ELR (cell line): ENCODE data around the gene DENND5A.
"Not testable (repeated sequence)": the region's sequence is repeated elsewhere in the genome, so short reads cannot be mapped to it uniquely, and the experiment has no call there.

Source experiments
- DNase-seq: peaks from one replicate; pipeline ENCODE4 v3.0.0-alpha.2; 2015; ENCODE audit warnings: low read depth

The DENND5A gene

DNA sequence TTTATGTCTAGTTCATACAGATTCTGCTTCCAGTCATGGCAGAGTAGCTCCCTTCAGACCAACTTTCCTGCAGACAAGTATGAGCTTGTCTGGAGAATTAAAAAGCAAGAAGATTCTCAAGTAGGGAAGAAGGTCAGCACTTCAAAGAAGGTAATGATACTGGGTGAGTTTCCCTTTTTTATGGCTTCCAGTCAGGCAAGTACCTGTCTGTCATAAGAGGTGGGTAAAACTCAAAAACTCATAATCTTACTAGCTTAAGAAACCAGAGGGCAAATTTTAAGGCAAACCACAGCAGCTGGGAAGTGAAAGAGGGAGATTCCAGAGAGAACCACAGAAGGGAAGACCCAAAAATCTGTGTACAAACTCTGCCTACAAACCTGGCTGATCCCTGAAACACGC, 54.2 kb downstream of the DENND5A start:
- DNase-seq = no peak

GRCh38 chr11:9210224-9210921, 54.8 kb downstream of the DENND5A start:
- DNase-seq = peak; percentile 13

DNA sequence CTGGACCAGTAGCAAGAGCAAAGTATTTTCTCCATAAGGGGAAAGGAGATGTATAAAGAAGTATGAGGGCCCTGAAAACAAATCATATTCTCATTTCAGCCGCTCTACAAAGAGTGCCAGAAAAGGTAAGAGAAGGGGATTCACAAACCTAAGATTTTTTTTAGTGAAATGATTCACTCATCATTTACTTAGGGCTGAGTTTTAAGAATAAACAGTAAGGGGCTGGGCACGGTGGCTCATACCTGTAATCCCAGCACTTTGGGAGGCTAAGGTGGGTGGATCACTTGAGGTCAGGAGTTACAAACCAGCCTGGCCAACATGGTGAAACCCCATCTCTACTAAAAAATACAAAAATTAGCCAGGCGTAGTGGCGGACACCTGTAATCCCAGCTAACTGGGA, 55.5 kb downstream of the DENND5A start:
- not testable (repeated sequence) for DNase-seq

DNA sequence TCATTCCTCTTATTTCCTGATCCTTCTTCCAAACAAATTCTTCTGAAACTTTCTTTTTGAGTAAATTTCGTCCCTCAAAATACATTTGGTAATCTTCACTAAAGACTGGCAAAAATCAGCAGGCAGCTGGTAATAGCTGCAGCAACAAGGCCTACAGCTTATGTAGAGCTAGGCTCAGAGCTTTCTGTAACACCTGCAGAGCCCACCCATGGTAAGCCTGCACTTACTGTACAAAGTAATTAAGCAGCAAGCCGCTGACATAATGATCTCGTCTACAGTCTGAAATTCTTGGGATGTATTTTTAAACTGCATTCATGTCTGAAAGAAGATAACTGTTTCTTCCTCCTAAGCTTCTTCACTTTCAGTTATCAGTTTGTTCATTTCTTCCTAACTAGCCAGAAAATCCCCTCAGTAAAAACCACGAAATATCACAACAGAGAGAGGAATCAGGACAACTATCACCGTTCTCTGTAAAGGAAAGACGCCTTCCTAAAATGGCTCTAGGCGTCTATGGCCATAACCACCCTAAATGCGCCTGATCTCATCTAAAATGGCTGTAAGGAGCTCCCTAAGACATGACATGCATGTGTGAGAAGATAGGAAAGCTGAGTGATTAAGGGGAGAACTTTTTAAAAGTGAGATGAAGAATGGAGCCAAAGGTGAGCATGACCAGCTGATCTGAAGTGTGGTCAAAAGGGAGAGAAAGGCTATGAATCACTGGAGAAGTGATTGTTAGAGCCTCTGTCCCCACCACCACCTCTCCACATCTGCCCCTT, 56.2 kb downstream of the DENND5A start:
- DNase-seq = peak; percentile 19

GRCh38 chr11:9207229-9207628, 57.9 kb downstream of the DENND5A start:
- DNase-seq = no peak

DNA sequence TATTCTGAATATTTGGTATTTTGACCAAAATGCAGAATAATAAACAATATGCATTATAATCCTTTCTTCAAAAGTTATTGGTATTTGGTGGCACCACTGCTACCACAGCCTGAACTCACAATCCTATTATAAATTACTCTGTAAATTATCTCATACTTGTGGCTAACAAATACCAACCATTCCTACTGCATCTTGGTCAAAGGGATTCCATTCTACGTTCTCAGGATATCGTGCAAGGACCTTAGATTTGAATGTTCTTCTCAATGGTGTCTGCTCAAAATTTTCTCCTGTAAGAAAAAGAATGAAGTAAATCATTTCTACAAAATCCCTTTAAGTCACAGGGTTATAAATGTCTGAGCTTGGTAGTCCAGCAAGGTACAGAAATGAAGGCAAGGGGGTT, 58.7 kb downstream of the DENND5A start:
- peak; percentile 33 for DNase-seq

DNA sequence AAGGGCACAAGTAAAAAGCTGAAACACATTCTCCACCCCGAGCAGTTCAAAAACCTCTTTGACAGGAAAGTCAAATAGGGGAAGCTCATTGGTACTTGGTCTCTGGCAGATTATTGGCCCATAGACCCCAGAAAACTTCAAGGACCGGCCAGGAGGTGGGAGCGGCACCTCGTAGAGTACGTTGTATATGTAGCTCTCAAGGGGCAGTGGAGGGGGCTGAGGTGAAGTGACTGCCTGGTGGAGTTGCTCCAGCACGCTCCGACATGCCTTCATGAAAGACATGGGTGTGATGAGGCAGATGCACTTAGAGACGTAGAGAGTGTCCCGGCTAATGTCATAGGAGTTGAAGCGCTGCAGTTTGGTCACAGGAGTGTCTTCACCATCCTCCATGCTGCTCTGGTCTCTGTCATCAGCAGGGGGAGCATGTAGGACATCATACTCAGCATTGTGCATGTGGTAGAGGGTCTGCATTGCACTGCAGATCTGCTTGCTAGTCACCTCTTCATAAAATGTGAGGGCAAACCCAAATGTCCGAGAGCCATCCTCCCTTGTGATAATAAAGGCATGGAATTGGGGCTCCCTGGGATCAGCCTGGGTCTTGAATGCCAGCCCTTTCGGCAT, 61.3 kb downstream of the DENND5A start:
- no peak for DNase-seq

GRCh38 chr11:9201372-9202162, 63.6 kb downstream of the DENND5A start:
- DNase-seq = no peak

DNA sequence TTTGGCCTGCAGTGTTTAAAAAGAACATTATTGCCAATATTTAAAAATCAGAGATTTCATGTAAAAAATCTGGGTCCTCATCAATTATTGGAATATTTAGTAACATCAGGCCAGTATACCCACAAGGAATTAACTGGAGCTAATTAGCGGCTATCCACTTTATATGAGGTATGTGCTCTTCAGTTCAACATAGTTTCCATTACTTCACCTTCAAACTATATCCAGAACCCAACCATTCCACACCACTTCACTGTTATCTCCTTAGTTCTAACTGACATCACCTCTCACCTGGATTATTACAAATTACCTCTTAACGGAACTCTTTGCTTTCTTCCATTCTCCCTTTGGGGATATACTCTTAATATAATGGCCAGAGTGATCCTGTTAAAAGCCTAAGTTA, 64.7 kb downstream of the DENND5A start:
- DNase-seq = no peak

DNA sequence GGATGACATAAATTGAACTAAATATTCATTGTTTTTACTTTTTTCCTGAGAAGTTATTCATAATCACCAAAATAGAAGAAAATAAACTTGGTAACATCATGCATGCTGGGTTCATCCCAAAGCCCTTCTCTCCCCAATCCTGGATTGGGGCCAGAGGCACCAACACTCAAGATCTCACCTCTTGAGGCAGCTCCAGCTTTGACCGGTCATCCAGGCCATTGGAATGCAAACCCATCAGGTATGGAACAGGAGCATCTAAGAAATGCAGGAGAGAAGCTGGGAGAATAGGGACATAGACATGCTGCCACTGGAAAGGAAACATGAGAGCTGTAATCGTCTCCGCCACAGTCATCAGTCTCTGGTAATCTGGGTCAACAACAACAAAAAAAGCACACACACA, 71.8 kb downstream of the DENND5A start:
- DNase-seq = no peak

- DNase-seq = no peak
Measured at GRCh38 chr11:9192561-9192960, 72.6 kb downstream of the DENND5A start.

GRCh38 chr11:9190326-9191016, 74.7 kb downstream of the DENND5A start:
- DNase-seq = not testable (repeated sequence)

DNA sequence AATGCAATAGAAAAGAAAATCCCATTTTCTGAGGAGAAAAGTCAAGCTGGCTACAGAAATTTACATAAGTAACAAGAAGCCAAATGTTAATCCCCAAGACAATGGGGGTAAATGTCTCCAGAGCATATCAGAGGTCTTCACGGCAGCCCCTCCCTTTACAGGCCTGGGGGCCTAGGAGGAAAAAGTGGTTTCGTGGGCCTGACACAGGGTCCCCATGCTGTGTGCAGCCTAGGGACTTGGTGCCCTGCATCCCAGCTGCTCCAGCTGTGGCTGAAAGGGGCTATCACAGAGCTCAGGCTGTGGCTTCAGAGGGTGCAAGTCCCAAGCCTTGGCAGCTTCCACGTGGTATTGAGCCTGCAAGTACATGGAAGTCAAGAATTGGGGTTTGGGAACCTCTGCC, 76.3 kb downstream of the DENND5A start:
- not testable (repeated sequence) for DNase-seq

DNA sequence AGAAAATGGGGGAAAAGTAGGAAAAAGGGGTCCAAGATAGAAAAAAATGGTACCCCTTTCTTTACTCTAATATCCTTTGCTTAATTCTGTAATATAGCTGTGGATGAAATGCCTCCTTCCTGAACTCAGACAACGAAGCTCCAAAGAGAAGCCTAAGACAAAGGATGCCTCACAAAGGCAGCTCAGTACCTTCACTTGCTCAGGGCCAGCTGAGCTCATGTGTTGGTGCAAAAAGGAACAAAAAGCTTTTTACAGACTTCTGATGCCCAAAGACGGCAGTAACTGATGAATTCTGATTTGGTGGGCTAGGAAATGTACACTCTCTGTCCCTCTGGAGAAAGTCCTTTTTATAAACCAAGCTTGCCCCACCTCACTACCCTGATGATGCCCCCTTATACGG, 77.5 kb downstream of the DENND5A start:
- no peak for DNase-seq

GRCh38 chr11:9184516-9184915, 80.6 kb downstream of the DENND5A start:
- DNase-seq = no peak

- no peak for DNase-seq
Measured at GRCh38 chr11:9182180-9182871, 82.8 kb downstream of the DENND5A start.

- peak; percentile 16 for DNase-seq
Measured at GRCh38 chr11:9180784-9181183, 84.4 kb downstream of the DENND5A start.

GRCh38 chr11:9179141-9179540, 86.0 kb downstream of the DENND5A start:
- DNase-seq = no peak

- no peak for DNase-seq
Measured at GRCh38 chr11:9178716-9179115, 86.4 kb downstream of the DENND5A start.

DNA sequence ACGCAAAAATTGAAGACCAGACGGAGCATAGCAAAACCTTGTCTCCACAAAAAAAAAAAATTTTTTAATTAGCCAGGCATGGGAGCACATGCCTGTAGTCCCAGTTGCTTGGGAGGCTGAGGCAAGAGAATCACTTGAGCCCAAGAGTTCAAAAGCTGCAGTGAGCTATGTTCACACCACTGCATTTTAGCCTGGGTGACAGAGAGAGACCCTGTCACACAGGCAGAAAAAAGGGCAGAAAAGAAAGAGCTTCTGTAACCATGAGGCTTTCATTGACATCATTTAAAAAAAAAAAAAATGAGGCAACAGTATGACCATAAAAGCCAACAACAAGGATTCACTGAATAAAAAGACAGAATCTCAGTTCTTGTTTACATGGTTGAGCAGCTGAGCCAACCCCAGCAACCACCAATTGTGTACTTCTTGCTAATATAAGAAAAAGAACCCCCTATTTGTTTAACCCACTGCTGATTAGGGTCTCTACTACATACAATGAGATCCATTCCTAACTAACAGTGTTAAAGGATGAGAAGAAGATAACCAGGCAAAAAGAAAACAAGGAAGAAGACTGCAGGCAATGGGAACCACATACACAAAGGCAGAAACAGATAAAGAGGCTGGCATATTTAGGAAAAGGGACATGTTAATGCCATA, 87.6 kb downstream of the DENND5A start:
- DNase-seq = no peak

GRCh38 chr11:9176550-9176949, 88.6 kb downstream of the DENND5A start:
- DNase-seq = peak; percentile 45
